Left renal pelvis (tissue), 4 donors: ENCODE data around the gene KAT2B. TPM values are rescaled to one million over a fixed set of nuclear protein-coding genes. Genes with fewer than 3 reads are reported as not detected.
A peak's percentile ranks its signal among the peaks of the same experiment; 100 is the strongest.

Source experiments
- DNase-seq, 4 donors: peaks; one replicate each; pipeline ENCODE4 v3.0.0-alpha.2; 2013; ENCODE audit warnings: low read depth in 4 of 4, low spot score in 3 of 4
- polyA plus RNA-seq, 4 donors: library from polyadenylated mRNA; unstranded; fragments of 120-200 nt; gene quantifications; one replicate each; pipeline ENCODE4 v1.2.1, GENCODE V29; 2013; ENCODE audit not compliant: insufficient read length in 4 of 4

KAT2B gene
- polyA plus RNA-seq, 4 donors, result 19.0 to 30.8 (median 24.8) TPM

- no peak for DNase-seq
These were observed 24.7 kb downstream of the KAT2B start for GRCh38 chr3:20064796-20065564.

GRCh38 chr3:20066079-20066478, 25.8 kb downstream of the KAT2B start:
- DNase-seq, result no peak

GRCh38 chr3:20066850-20067617, 26.8 kb downstream of the KAT2B start:
- DNase-seq, result no peak

GRCh38 chr3:20068512-20069177, 28.4 kb downstream of the KAT2B start:
- DNase-seq, result no peak

GRCh38 chr3:20069178-20069532, 28.9 kb downstream of the KAT2B start:
- DNase-seq, result no peak

- DNase-seq, result no peak
These were observed 30.9 kb downstream of the KAT2B start for GRCh38 chr3:20071175-20071574.

- DNase-seq, result no peak
These were observed 32.2 kb downstream of the KAT2B start for GRCh38 chr3:20072422-20072821.

- DNase-seq, result no peak
These were observed 32.8 kb downstream of the KAT2B start for GRCh38 chr3:20073068-20073467.

- no peak for DNase-seq
These were observed 33.4 kb downstream of the KAT2B start for GRCh38 chr3:20073683-20074082.

- no peak for DNase-seq
These were observed 34.2 kb downstream of the KAT2B start for GRCh38 chr3:20074226-20075063.

- no peak for DNase-seq
These were observed 35.0 kb downstream of the KAT2B start for GRCh38 chr3:20075197-20075596.

- no peak for DNase-seq
These were observed 36.2 kb downstream of the KAT2B start for GRCh38 chr3:20076296-20076997.

- DNase-seq, result no peak
These were observed 36.8 kb downstream of the KAT2B start for GRCh38 chr3:20077068-20077467.

- no peak for DNase-seq
These were observed 38.0 kb downstream of the KAT2B start for GRCh38 chr3:20078194-20078714.

- DNase-seq, result no peak
These were observed 39.4 kb downstream of the KAT2B start for GRCh38 chr3:20079621-20080020.

GRCh38 chr3:20080956-20081554, 40.8 kb downstream of the KAT2B start:
- DNase-seq, result peak in 2 of 4 donors; percentile 10 to 19

GRCh38 chr3:20083253-20083652, 43.0 kb downstream of the KAT2B start:
- no peak for DNase-seq

- DNase-seq, result no peak
These were observed 43.7 kb downstream of the KAT2B start for GRCh38 chr3:20083953-20084352.

GRCh38 chr3:20091331-20092047, 51.2 kb downstream of the KAT2B start:
- DNase-seq, result no peak
